Liver (tissue), 9 donors: Measurements from ENCODE around the gene EPB42. TPM values are rescaled to one million over a fixed set of nuclear protein-coding genes. Genes with fewer than 3 reads are reported as not detected.
A peak's percentile ranks its signal among the peaks of the same experiment; 100 is the strongest.

Experiments used
- DNase-seq: peaks from one replicate; pipeline ENCODE4 v3.0.0-alpha.2; 2017; ENCODE audit warnings: low spot score
- H3K27ac ChIP-seq, 2 donors: one replicate each; pipeline ENCODE4 v1.7.0; 2013; ENCODE audit warnings: inconsistent platforms in 2 of 2, low read length in 2 of 2, control low read depth in 1 of 2, low read depth in 1 of 2, mild to moderate bottlenecking in 1 of 2
- H3K27me3 ChIP-seq, 4 donors: one replicate each; pipeline versions ENCODE4 v1.6.1 to v1.7.0; 2013; ENCODE audit warnings: low read length in 3 of 4, inconsistent platforms in 1 of 4, mild to moderate bottlenecking in 1 of 4, moderate library complexity in 1 of 4; ENCODE audit not compliant: control insufficient read depth in 4 of 4, insufficient read depth in 4 of 4
- H3K36me3 ChIP-seq, 4 donors: one replicate each; pipeline versions ENCODE4 v1.6.1 to v1.7.0; 2013; ENCODE audit warnings: low read length in 3 of 4, mild to moderate bottlenecking in 3 of 4, low read depth in 1 of 4, moderate library complexity in 1 of 4; ENCODE audit not compliant: control insufficient read depth in 4 of 4, insufficient read depth in 3 of 4
- H3K4me1 ChIP-seq, 4 donors: one replicate each; pipeline versions ENCODE4 v1.6.1 to v1.7.0; 2013; ENCODE audit warnings: low read length in 3 of 4, mild to moderate bottlenecking in 3 of 4, moderate library complexity in 1 of 4; ENCODE audit not compliant: control insufficient read depth in 4 of 4, insufficient read depth in 4 of 4
- H3K4me3 ChIP-seq, 3 donors: one replicate each; pipeline versions ENCODE4 v1.6.1 to v1.7.0; 2013; ENCODE audit warnings: low read length in 3 of 3, control low read depth in 1 of 3, low read depth in 1 of 3, mild to moderate bottlenecking in 1 of 3
- H3K9ac ChIP-seq, 2 donors: one replicate each; pipeline ENCODE4 v1.7.0; 2013; ENCODE audit warnings: low read length in 2 of 2, mild to moderate bottlenecking in 2 of 2, moderate library complexity in 2 of 2, control low read depth in 1 of 2, low read depth in 1 of 2
- H3K9me3 ChIP-seq, 4 donors: one replicate each; pipeline versions ENCODE4 v1.6.1 to v1.7.0; 2013; ENCODE audit warnings: low read length in 3 of 4; ENCODE audit not compliant: control insufficient read depth in 4 of 4
- GABPA ChIP-seq, 2 donors: IDR thresholded peaks in 1 of 2; conservative IDR thresholded peaks in 1 of 2; 2 replicates each; pipeline ENCODE4 v1.6.1; 2016; ENCODE audit warnings: antibody characterized with exemption in 2 of 2, mild to moderate bottlenecking in 1 of 2, moderate library complexity in 1 of 2
- JUND ChIP-seq, 2 donors: IDR thresholded peaks; 2 replicates each; pipeline ENCODE4 v1.6.1; 2016; ENCODE audit warnings: antibody characterized with exemption in 2 of 2
- RAD21 ChIP-seq, 2 donors: IDR thresholded peaks; 2 replicates each; pipeline ENCODE4 v1.6.1; 2016; ENCODE audit warnings: antibody characterized with exemption in 2 of 2, mild to moderate bottlenecking in 2 of 2
- RXRA ChIP-seq, 2 donors: IDR thresholded peaks; 2 replicates each; pipeline ENCODE4 v1.6.1; 2017 to 2018; ENCODE audit warnings: antibody characterized with exemption in 2 of 2, mild to moderate bottlenecking in 1 of 2
- TAF1 ChIP-seq: conservative IDR thresholded peaks from 2 replicates; pipeline ENCODE4 v1.6.1; 2016; ENCODE audit warnings: antibody characterized with exemption, mild to moderate bottlenecking
- WGBS: extraction: QIAGEN DNeasy Blood & Tissue Kit; methylation state at CpG from one replicate; pipeline ENCODE4 v1.1.7; 2013; 5-methylcytosine and 5-hydroxymethylcytosine counted together
- polyA plus RNA-seq, 2 donors: library from polyadenylated mRNA; stranded (reverse) in 1 of 2; unstranded in 1 of 2; fragments of 200-250 nt in 1 of 2; fragments of >200 nt in 1 of 2; fragmentation: Nextera tagmentation in 1 of 2; extraction: Ambion mirVana in 1 of 2; gene quantifications; one replicate each; pipeline versions ENCODE4 v1.2.1 to v1.2.3, GENCODE V29; 2013 to 2015
- total RNA-seq, 2 donors: library from RNA; depleted of rRNA; stranded (reverse); fragments of >200 nt; gene quantifications; one replicate each; pipeline ENCODE4 v1.2.3, GENCODE V29; 2014
- TF ChIP-seq, protein P1 (sequence below): IDR thresholded peaks from 2 replicates; pipeline ENCODE4 v1.6.1; 2016; ENCODE audit warnings: antibody characterized with exemption, mild to moderate bottlenecking
- TF ChIP-seq, protein P2 (sequence below): fragments of 150-350 bp; IDR thresholded peaks from 2 replicates; pipeline ENCODE4 v1.5.1; 2017; ENCODE audit warnings: improper control_type of control experiment, low read depth, low read length; ENCODE audit not compliant: missing input control
- donor health status: healthy.
- donor health status: healthy.
- donor health status: healthy.
- donor health status: healthy.
- donor health status: healthy.

Gene EPB42
- total and polyA plus RNA-seq, 4 donors = 0.02 to 247 TPM; not detected in 2

DNA sequence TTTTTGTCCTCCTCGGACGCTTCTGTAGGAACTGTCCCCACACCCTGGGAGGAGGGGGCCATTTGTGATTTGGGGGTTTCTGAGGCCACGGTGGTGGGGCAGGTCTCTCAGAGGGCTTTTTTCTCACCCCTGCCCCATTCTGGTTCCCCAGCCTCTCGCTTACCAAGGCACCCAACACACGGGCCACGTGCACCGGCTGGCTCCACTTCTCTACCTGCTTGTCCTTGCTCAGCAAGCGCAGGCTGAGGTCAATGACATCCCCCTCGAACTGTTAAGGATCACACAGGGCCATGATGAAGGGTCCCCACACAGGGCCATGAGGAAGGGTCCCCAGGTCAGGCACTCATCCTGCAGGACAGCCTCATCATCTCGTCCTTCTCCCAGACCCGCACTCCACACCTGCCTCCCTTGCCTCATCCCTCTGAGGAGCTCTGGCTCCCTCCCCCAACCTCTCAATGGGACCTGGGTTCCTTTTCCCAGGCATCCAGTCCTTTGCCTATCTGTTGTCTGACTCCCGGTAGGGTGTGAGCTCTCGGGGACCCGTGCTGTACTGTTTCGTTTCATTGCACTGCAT is 10.6 kb downstream of the EPB42 start:
- WGBS = 82% methylated on average over 15 of the region's 15 CpGs
- Histone ChIP-seq H3K9me3 (no peaks in the 10 kb centered on the region), H3K36me3 (no peaks in the 10 kb centered on the region), H3K4me1 (no peaks in the 10 kb centered on the region), H3K27ac (no peak overlapping the region), H3K4me3 (no peak overlapping the region), H3K9ac (no peak overlapping the region), H3K27me3 (peaks cover 0 to 3% (median 0%) of the 10 kb centered on the region in 4 donors)
- DNase-seq = peak; percentile 33
- TF ChIP-seq, protein P1, sequence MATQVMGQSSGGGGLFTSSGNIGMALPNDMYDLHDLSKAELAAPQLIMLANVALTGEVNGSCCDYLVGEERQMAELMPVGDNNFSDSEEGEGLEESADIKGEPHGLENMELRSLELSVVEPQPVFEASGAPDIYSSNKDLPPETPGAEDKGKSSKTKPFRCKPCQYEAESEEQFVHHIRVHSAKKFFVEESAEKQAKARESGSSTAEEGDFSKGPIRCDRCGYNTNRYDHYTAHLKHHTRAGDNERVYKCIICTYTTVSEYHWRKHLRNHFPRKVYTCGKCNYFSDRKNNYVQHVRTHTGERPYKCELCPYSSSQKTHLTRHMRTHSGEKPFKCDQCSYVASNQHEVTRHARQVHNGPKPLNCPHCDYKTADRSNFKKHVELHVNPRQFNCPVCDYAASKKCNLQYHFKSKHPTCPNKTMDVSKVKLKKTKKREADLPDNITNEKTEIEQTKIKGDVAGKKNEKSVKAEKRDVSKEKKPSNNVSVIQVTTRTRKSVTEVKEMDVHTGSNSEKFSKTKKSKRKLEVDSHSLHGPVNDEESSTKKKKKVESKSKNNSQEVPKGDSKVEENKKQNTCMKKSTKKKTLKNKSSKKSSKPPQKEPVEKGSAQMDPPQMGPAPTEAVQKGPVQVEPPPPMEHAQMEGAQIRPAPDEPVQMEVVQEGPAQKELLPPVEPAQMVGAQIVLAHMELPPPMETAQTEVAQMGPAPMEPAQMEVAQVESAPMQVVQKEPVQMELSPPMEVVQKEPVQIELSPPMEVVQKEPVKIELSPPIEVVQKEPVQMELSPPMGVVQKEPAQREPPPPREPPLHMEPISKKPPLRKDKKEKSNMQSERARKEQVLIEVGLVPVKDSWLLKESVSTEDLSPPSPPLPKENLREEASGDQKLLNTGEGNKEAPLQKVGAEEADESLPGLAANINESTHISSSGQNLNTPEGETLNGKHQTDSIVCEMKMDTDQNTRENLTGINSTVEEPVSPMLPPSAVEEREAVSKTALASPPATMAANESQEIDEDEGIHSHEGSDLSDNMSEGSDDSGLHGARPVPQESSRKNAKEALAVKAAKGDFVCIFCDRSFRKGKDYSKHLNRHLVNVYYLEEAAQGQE = no peak
- TF ChIP-seq RXRA (IDR thresholded peaks at IDR 0.05) = no peak
- TF ChIP-seq GABPA (IDR thresholded peaks at IDR 0.05 in 1 of 2, conservative IDR thresholded peaks at IDR 0.05 in 1 of 2) = no peak
- no peak for TF ChIP-seq JUND (IDR thresholded peaks at IDR 0.05)
- no peak for TF ChIP-seq TAF1

DNA sequence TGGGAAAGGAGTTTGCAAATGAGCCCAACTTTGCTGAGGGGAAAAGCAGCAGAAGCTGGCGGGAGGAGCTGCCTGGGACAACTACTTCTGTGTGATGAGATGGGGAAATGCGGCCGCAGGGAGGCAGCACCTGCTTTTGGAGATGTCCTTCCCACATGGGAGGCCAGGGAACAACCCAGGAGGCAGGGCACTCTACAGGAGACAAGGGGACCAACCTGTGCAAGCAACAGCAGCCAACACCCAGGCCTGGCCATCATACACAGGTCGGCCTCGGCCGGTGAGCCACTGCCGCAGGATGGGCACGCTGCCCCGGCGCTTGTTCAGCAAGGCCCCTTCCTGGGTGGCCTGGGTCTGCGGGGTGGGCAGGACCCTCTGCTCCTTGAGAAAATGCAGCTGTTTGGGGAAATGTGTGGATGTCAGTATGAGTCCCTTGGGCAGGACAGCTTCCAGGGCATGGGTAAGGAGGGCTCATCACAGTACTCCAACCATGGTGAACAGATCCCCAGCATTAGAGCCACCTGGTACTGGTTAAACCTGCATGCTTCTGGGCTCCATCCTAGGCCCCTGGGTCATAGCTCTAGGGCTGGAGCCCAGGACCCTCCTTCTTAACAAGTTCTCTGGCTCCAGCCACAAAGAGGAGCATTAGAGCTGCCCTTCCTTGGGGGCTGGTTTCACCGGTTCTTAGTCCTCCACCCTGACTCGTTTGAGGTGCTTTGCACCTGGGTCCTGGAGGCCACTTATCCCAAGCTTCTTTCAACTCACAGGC is 11.6 kb downstream of the EPB42 start:
- peaks cover 0 to 3% (median 0%) of the 10 kb centered on the region in 4 donors for H3K27me3 ChIP-seq
- H3K27ac ChIP-seq = no peak overlapping the region
- no peaks in the 10 kb centered on the region for H3K36me3 ChIP-seq
- H3K4me3 ChIP-seq = no peak overlapping the region
- H3K9ac ChIP-seq = no peak overlapping the region
- 65% methylated on average over 13 of the region's 13 CpGs for WGBS
- H3K9me3 ChIP-seq = no peaks in the 10 kb centered on the region
- peak; percentile 46 for DNase-seq
- TF ChIP-seq, protein P1 = no peak
- TF ChIP-seq GABPA (IDR thresholded peaks at IDR 0.05 in 1 of 2, conservative IDR thresholded peaks at IDR 0.05 in 1 of 2) (no peak), RAD21 (IDR thresholded peaks at IDR 0.05) (peak in 1 of 2 donors; percentile 19)
- TF ChIP-seq, protein P2, sequence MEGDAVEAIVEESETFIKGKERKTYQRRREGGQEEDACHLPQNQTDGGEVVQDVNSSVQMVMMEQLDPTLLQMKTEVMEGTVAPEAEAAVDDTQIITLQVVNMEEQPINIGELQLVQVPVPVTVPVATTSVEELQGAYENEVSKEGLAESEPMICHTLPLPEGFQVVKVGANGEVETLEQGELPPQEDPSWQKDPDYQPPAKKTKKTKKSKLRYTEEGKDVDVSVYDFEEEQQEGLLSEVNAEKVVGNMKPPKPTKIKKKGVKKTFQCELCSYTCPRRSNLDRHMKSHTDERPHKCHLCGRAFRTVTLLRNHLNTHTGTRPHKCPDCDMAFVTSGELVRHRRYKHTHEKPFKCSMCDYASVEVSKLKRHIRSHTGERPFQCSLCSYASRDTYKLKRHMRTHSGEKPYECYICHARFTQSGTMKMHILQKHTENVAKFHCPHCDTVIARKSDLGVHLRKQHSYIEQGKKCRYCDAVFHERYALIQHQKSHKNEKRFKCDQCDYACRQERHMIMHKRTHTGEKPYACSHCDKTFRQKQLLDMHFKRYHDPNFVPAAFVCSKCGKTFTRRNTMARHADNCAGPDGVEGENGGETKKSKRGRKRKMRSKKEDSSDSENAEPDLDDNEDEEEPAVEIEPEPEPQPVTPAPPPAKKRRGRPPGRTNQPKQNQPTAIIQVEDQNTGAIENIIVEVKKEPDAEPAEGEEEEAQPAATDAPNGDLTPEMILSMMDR = no peak
- no peaks in the 10 kb centered on the region for H3K4me1 ChIP-seq
